Natural killer cell treated with Interleukin-12 subunit alpha and Interleukin-12 subunit beta and Interleukin-15 and Interleukin-18, amount 100 ng/mL, for 72 hours (primary cell): ENCODE measurements around the gene ITGB5. TPM values are rescaled to one million over a fixed set of nuclear protein-coding genes. Genes with fewer than 3 reads are reported as not detected.

Experiments
- ATAC-seq, 2 donors: fragments of 150-1000 bp; cut with Tn5 transposase in 1 of 2; sonication (Bioruptor Pico), chemical (Tn5 transposase) in 1 of 2; 2 replicates each; pipeline ENCODE4 v1.10.0; 2021
- DNase-seq: peaks from one replicate; pipeline ENCODE4 v3.0.0; 2022; ENCODE audit warnings: low spot score
- H3K27ac Mint-ChIP-seq, 2 donors: 1 replicate in 1 of 2; 2 replicates in 1 of 2; pipeline ENCODE4 v1.8.0; 2022; ENCODE audit warnings: mixed read lengths in 2 of 2, mild to moderate bottlenecking in 1 of 2, moderate library complexity in 1 of 2
- H3K27me3 Mint-ChIP-seq, 2 donors: 1 replicate in 1 of 2; 2 replicates in 1 of 2; pipeline ENCODE4 v1.8.0; 2022; ENCODE audit warnings: mixed read lengths in 2 of 2
- H3K36me3 Mint-ChIP-seq: one replicate; pipeline ENCODE4 v1.8.0; 2022; ENCODE audit warnings: mixed read lengths
- H3K4me1 Mint-ChIP-seq, 2 donors: 1 replicate in 1 of 2; 2 replicates in 1 of 2; pipeline ENCODE4 v1.8.0; 2022; ENCODE audit warnings: low read depth in 2 of 2, mixed read lengths in 2 of 2, mild to moderate bottlenecking in 1 of 2
- H3K4me3 Mint-ChIP-seq: one replicate; pipeline ENCODE4 v1.8.0; 2022; ENCODE audit warnings: mixed read lengths
- H3K9me3 Mint-ChIP-seq: 2 replicates; pipeline ENCODE4 v1.8.0; 2022; ENCODE audit warnings: mixed read lengths
- total RNA-seq, 2 donors: library from RNA; stranded (reverse); gene quantifications; one replicate each; pipeline ENCODE4 v1.2.3, GENCODE V29; 2022

The ITGB5 gene
- total RNA-seq, 2 donors from 2014 or later: 0.17 TPM; not detected in 1

DNA sequence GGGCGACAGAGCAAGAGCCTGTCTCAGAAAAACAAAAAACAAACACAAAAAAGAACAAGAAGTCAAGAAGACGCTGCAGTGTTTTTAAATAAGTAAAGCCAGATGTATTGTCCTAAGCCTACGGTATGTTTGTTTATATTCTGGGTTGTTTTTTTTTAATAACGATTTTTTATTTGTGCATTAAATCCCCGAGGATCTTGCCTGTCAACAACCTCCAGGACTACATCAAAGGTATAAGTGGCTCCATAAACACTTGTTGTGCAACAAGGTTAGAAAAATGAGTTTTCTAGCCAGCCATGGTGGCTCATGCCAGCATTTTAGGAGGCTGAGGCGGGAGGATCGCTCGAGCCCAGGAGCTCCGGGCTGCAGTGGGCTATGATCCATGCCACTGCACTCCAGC is 26.1 kb downstream of the ITGB5 start:
- Mint-ChIP-seq H3K4me1 (no peaks in the 10 kb centered on the region), H3K4me3 (no peak overlapping the region), H3K36me3 (no peaks in the 10 kb centered on the region), H3K27me3 (peaks cover 2 to 4% of the 10 kb centered on the region in 2 donors), H3K27ac (no peak overlapping the region), H3K9me3 (no peaks in the 10 kb centered on the region)
- ATAC-seq (no peak), DNase-seq (no peak)

DNA sequence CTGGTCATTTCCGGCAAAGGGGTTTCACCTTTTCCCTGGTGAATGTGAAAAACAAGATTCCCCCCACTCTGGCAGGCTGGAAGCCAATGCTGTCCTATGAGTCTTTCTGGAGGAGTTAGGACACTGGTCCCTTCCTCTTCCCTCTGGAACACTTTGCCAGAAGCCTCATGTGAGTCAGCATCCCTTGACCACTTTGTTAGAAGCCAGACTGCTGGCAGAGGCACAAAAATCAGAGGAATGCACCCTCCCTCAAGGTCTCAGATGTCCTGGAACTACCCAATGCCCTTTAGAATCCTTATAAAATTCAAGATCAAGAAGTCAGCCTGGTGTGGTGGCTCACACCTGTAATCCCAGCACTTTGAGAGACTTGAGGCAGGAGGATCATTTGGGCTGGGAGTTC is 26.6 kb downstream of the ITGB5 start:
- Mint-ChIP-seq H3K36me3 (no peaks in the 10 kb centered on the region), H3K9me3 (no peaks in the 10 kb centered on the region), H3K4me3 (no peak overlapping the region), H3K27me3 (peaks cover 4 to 6% of the 10 kb centered on the region in 2 donors), H3K4me1 (no peaks in the 10 kb centered on the region), H3K27ac (no peak overlapping the region)
- DNase-seq (no peak), ATAC-seq (no peak)

DNA sequence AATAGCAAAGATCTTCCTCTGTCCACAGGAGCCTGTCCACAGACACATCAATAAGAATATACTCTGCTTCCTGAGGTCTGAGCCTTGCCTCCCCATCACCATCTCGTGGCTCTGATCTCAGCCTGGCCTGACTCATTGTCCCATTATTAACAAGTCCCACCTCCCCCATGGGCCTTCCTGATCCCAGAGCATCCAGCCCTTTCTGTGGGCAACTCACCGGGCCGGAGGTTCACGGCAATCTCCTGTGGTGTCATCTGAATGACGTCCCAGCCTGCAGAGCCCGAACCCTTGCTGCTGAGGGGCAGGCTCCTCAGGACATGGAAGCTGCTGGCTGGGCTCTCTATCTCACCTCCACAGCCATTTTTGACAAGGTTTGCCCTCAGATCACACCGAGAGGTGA is 28.1 kb downstream of the ITGB5 start:
- ATAC-seq (no peak), DNase-seq (no peak)
- H3K4me3 Mint-ChIP-seq: no peak overlapping the region
- H3K4me1 Mint-ChIP-seq: no peaks in the 10 kb centered on the region
- H3K27ac Mint-ChIP-seq: no peak overlapping the region
- peaks cover 6 to 9% of the 10 kb centered on the region in 2 donors for H3K27me3 Mint-ChIP-seq
- no peaks in the 10 kb centered on the region for H3K36me3 Mint-ChIP-seq
- no peaks in the 10 kb centered on the region for H3K9me3 Mint-ChIP-seq

- no peak overlapping the region for H3K27ac Mint-ChIP-seq
- H3K9me3 Mint-ChIP-seq: no peaks in the 10 kb centered on the region
- DNase-seq (no peak), ATAC-seq (no peak)
- H3K36me3 Mint-ChIP-seq: no peaks in the 10 kb centered on the region
- no peaks in the 10 kb centered on the region for H3K4me1 Mint-ChIP-seq
- no peak overlapping the region for H3K4me3 Mint-ChIP-seq
- peaks cover 6 to 9% of the 10 kb centered on the region in 2 donors for H3K27me3 Mint-ChIP-seq
Observed at GRCh38 chr3:124858275-124858674, 28.9 kb downstream of the ITGB5 start.

DNA sequence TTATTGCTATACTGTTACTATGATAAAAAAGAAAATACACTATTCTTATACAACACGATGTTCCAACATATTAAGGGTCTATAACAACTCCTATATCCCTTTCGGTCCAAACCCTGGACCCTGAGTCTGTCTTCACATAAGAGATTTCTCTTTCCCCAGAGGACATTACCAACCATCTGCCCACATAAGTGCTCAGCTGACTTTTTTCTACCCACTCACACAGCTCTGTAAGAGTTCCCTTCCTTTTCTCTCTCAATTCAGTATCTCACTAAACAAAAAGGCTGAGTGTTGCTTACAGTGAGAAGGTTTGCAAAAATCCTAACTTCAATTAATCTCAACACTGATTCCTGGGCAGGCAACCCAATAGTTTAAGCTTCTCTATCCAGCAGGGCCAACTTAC is 30.5 kb downstream of the ITGB5 start:
- no peak overlapping the region for H3K27ac Mint-ChIP-seq
- no peaks in the 10 kb centered on the region for H3K4me1 Mint-ChIP-seq
- H3K4me3 Mint-ChIP-seq: no peak overlapping the region
- ATAC-seq: no peak
- H3K9me3 Mint-ChIP-seq: no peaks in the 10 kb centered on the region
- H3K36me3 Mint-ChIP-seq: no peaks in the 10 kb centered on the region
- no peak for DNase-seq
- peaks cover 6 to 9% of the 10 kb centered on the region in 2 donors for H3K27me3 Mint-ChIP-seq

GRCh38 chr3:124854009-124854408 is 33.2 kb downstream of the ITGB5 start:
- peaks cover 9 to 11% of the 10 kb centered on the region in 2 donors for H3K27me3 Mint-ChIP-seq
- DNase-seq (no peak), ATAC-seq (no peak)
- H3K9me3 Mint-ChIP-seq: no peaks in the 10 kb centered on the region
- no peaks in the 10 kb centered on the region for H3K4me1 Mint-ChIP-seq
- no peak overlapping the region for H3K4me3 Mint-ChIP-seq
- H3K36me3 Mint-ChIP-seq: no peaks in the 10 kb centered on the region
- H3K27ac Mint-ChIP-seq: no peak overlapping the region

DNA sequence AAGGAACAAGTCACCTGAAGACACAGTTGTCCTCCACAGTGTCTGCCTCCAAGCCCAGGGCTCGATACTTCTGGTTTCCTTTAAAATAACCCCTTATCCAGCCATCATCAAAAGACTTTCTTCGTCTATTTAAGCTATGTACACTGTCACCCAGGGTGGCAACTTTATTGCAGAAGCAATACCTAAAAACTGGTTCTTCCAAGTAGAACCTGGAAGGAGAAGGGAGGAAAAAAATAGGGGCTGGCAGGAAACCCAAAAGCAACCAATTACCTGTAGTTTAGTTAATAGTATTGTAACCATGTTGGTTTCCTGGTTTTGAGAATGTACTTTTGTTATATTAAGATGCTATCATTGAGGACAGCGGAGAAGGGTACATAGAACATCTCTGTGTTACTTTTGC is 33.7 kb downstream of the ITGB5 start:
- no peaks in the 10 kb centered on the region for H3K4me1 Mint-ChIP-seq
- no peak overlapping the region for H3K27ac Mint-ChIP-seq
- no peak overlapping the region for H3K4me3 Mint-ChIP-seq
- no peaks in the 10 kb centered on the region for H3K9me3 Mint-ChIP-seq
- no peaks in the 10 kb centered on the region for H3K36me3 Mint-ChIP-seq
- DNase-seq (no peak), ATAC-seq (no peak)
- peaks cover 9% of the 10 kb centered on the region in 2 donors for H3K27me3 Mint-ChIP-seq

DNA sequence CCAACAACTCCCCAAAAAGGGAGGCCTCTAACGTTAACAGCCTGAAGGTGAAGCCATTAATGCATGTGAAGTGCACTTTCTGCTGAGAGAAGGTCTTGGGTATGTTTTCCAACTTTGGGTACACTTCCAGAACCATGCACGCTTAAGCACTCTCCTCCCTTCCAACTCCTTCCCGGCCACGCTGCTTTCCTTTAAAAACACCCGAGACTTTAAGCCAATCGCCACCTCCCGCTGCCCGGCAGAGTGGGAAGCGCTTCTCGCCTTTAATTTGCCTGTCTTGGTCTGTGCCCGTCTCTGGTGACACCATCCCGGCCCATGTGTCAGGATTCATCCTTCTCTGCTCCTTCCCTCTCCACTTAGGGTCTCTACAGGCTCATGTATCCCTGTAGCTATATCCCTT is 35.3 kb downstream of the ITGB5 start:
- H3K27ac Mint-ChIP-seq: no peak overlapping the region
- H3K4me1 Mint-ChIP-seq: no peaks in the 10 kb centered on the region
- H3K27me3 Mint-ChIP-seq: peaks cover 9 to 14% of the 10 kb centered on the region in 2 donors
- ATAC-seq (peak in 1 of 2 donors; percentile 28), DNase-seq (no peak)
- H3K4me3 Mint-ChIP-seq: no peak overlapping the region
- no peaks in the 10 kb centered on the region for H3K9me3 Mint-ChIP-seq
- H3K36me3 Mint-ChIP-seq: no peaks in the 10 kb centered on the region

GRCh38 chr3:124851136-124851535 is 36.0 kb downstream of the ITGB5 start:
- ATAC-seq (no peak), DNase-seq (no peak)
- Mint-ChIP-seq H3K27ac (no peak overlapping the region), H3K4me1 (no peaks in the 10 kb centered on the region), H3K4me3 (no peak overlapping the region), H3K36me3 (no peaks in the 10 kb centered on the region), H3K27me3 (peaks cover 9 to 14% of the 10 kb centered on the region in 2 donors), H3K9me3 (no peaks in the 10 kb centered on the region)

GRCh38 chr3:124850633-124851032 is 36.5 kb downstream of the ITGB5 start:
- Mint-ChIP-seq H3K27ac (no peak overlapping the region), H3K4me1 (no peaks in the 10 kb centered on the region), H3K27me3 (peaks cover 4 to 14% of the 10 kb centered on the region in 2 donors), H3K4me3 (no peak overlapping the region), H3K36me3 (no peaks in the 10 kb centered on the region), H3K9me3 (no peaks in the 10 kb centered on the region)
- ATAC-seq: no peak
- no peak for DNase-seq

- no peaks in the 10 kb centered on the region for H3K36me3 Mint-ChIP-seq
- DNase-seq: no peak
Observed at GRCh38 chr3:124850212-124850611, 37.0 kb downstream of the ITGB5 start.

GRCh38 chr3:124848300-124848699 is 38.9 kb downstream of the ITGB5 start:
- H3K27ac Mint-ChIP-seq: no peak overlapping the region
- H3K4me3 Mint-ChIP-seq: no peak overlapping the region
- no peak for DNase-seq
- no peaks in the 10 kb centered on the region for H3K9me3 Mint-ChIP-seq
- no peaks in the 10 kb centered on the region for H3K36me3 Mint-ChIP-seq
- no peaks in the 10 kb centered on the region for H3K4me1 Mint-ChIP-seq
- peaks cover 0 to 12% of the 10 kb centered on the region in 2 donors for H3K27me3 Mint-ChIP-seq
- ATAC-seq: no peak

More at GRCh38 chr3:124850212-124850611, 37.0 kb downstream of the ITGB5 start:
- Mint-ChIP-seq H3K4me3 (no peak overlapping the region), H3K27ac (no peak overlapping the region), H3K27me3 (peaks cover 0 to 12% of the 10 kb centered on the region in 2 donors), H3K9me3 (no peaks in the 10 kb centered on the region), H3K4me1 (no peaks in the 10 kb centered on the region)
- no peak for ATAC-seq

DNA sequence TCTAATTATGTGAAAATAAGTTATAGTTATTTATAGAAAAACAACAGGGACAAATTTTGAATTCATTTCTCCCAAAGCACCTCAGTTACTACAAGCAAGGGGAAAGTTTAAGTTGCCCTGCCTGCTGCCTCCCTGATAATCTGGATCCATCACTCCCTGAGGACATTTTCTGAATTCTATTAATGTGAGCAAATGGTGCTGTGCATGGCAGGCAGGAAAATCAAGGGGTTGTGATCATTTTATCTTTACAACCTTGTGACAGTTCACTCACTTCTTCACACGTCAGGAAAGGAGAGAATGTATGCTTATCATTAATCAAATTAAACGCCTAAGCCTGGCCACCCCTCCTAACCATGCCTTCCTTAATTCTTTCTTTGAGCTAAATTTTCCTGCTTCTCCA is 39.3 kb downstream of the ITGB5 start:
- Mint-ChIP-seq H3K9me3 (no peaks in the 10 kb centered on the region), H3K4me1 (no peaks in the 10 kb centered on the region), H3K36me3 (no peaks in the 10 kb centered on the region)

GRCh38 chr3:124847051-124847450 is 40.1 kb downstream of the ITGB5 start:
- Mint-ChIP-seq H3K4me1 (no peaks in the 10 kb centered on the region), H3K9me3 (no peaks in the 10 kb centered on the region), H3K27me3 (peaks cover 6 to 12% of the 10 kb centered on the region in 2 donors), H3K27ac (no peak overlapping the region), H3K36me3 (no peaks in the 10 kb centered on the region), H3K4me3 (no peak overlapping the region)
- ATAC-seq (no peak), DNase-seq (no peak)

More for the DNA sequence above, 39.3 kb downstream of the ITGB5 start:
- Mint-ChIP-seq H3K4me3 (no peak overlapping the region), H3K27ac (no peak overlapping the region), H3K27me3 (peaks cover 0 to 12% of the 10 kb centered on the region in 2 donors)
- no peak for DNase-seq
- ATAC-seq: no peak

GRCh38 chr3:124846189-124846588 is 41.0 kb downstream of the ITGB5 start:
- ATAC-seq (no peak), DNase-seq (no peak)
- H3K27me3 Mint-ChIP-seq: peaks cover 13 to 15% of the 10 kb centered on the region in 2 donors
- H3K27ac Mint-ChIP-seq: no peak overlapping the region
- no peaks in the 10 kb centered on the region for H3K4me1 Mint-ChIP-seq
- H3K4me3 Mint-ChIP-seq: no peak overlapping the region
- H3K9me3 Mint-ChIP-seq: no peaks in the 10 kb centered on the region
- H3K36me3 Mint-ChIP-seq: no peaks in the 10 kb centered on the region
